B cell (primary cell): Measurements from ENCODE around the gene SYNE1. TPM values are rescaled to one million over a fixed set of nuclear protein-coding genes. Genes with fewer than 3 reads are reported as not detected.

ENCODE experiments used
- ATAC-seq: fragments of 200-7000 bp; cut with Tn5 transposase; one replicate; pipeline ENCODE4 v1.10.0; 2021; ENCODE audit warnings: low read depth, mild to moderate bottlenecking, moderate number of reproducible peaks, moderate library complexity
- CTCF ChIA-PET: fragments of 350-600 bp; sonication (Branson Sonifier 250); formaldehyde crosslinking; loops from one replicate; lab custom pipeline; 2021; ENCODE audit warnings: antibody characterized with exemption, inconsistent platforms; lab: Charles Lee
- POLR2A ChIA-PET: fragments of 350-600 bp; sonication (Branson Sonifier 250); formaldehyde crosslinking; loops from one replicate; lab custom pipeline; 2021; ENCODE audit warnings: antibody characterized with exemption; lab: Charles Lee
- DNase-seq: peaks from one replicate; pipeline ENCODE4 v3.0.0; 2013
- H2AFZ ChIP-seq: 2 replicates; pipeline ENCODE4 v1.6.1; 2012; ENCODE audit warnings: mild to moderate bottlenecking, low read depth, low read length; ENCODE audit not compliant: insufficient read depth, poor library complexity, severe bottlenecking
- H3K27ac ChIP-seq, 2 donors: 1 replicate in 1 of 2; 2 replicates in 1 of 2; pipeline ENCODE4 v1.5.1; 2012 to 2013; ENCODE audit warnings: low read length in 2 of 2, mild to moderate bottlenecking in 2 of 2, moderate library complexity in 1 of 2
- H3K27me3 ChIP-seq, 4 experiments: fragments of 200-600 bp in 1 of 4; sonication (generic) in 1 of 4; replicated peaks in 1 of 4; 1 replicate in 2 of 4; 2 replicates in 2 of 4; pipeline versions ENCODE4 v1.6.1 to v1.7.0; 2013 to 2016; ENCODE audit warnings: low read length in 3 of 4, mild to moderate bottlenecking in 2 of 4, mixed read lengths in 1 of 4, moderate library complexity in 1 of 4; ENCODE audit not compliant: insufficient read depth in 4 of 4, control insufficient read depth in 3 of 4; ENCODE audit errors: control extremely low read depth in 1 of 4
- H3K36me3 ChIP-seq, 2 experiments: replicated peaks in 1 of 2; 1 replicate in 1 of 2; 2 replicates in 1 of 2; pipeline versions ENCODE4 v1.6.1 to v1.7.1; 2013; ENCODE audit warnings: low read length in 1 of 2; ENCODE audit not compliant: insufficient read depth in 2 of 2, control insufficient read depth in 1 of 2; ENCODE audit errors: control extremely low read depth in 1 of 2, extremely low read depth in 1 of 2
- H3K4me1 ChIP-seq, 2 donors: fragments of 200-600 bp in 1 of 2; sonication (generic) in 1 of 2; 1 replicate in 1 of 2; 2 replicates in 1 of 2; pipeline versions ENCODE4 v1.5.1 to v1.6.1; 2013 to 2017; ENCODE audit warnings: low read length in 2 of 2; ENCODE audit not compliant: control insufficient read depth in 2 of 2, insufficient read depth in 2 of 2
- H3K4me2 ChIP-seq: replicated peaks from 2 replicates; pipeline ENCODE3; 2012; ENCODE audit warnings: mild to moderate bottlenecking, low read depth, low read length; ENCODE audit not compliant: poor library complexity, severe bottlenecking
- H3K4me3 ChIP-seq, 5 experiments: fragments of 200-600 bp in 1 of 5; sonication (generic) in 1 of 5; 1 replicate in 3 of 5; 2 replicates in 2 of 5; pipeline versions ENCODE4 v1.5.1 to v1.7.0; 2011 to 2016; ENCODE audit warnings: low read length in 4 of 5, mild to moderate bottlenecking in 4 of 5, low read depth in 2 of 5, control low read depth in 1 of 5, moderate library complexity in 1 of 5; ENCODE audit not compliant: insufficient read depth in 1 of 5; ENCODE audit errors: control extremely low read depth in 1 of 5, extremely low read depth in 1 of 5
- H3K79me2 ChIP-seq: fragments of 200-600 bp; sonication (generic); one replicate; pipeline ENCODE4 v1.6.0; 2016; ENCODE audit warnings: low read length; ENCODE audit not compliant: control insufficient read depth, insufficient read depth
- H3K9ac ChIP-seq: fragments of 200-600 bp; sonication (generic); 2 replicates; pipeline ENCODE4 v1.6.1; 2017; ENCODE audit warnings: mild to moderate bottlenecking, low read length, moderate library complexity
- H3K9me3 ChIP-seq, 3 donors: one replicate each; pipeline versions ENCODE4 v1.6.1 to v1.7.1; 2013; ENCODE audit warnings: low read length in 2 of 3; ENCODE audit not compliant: control insufficient read depth in 2 of 3, insufficient read depth in 1 of 3; ENCODE audit errors: control extremely low read depth in 1 of 3
- H4K20me1 ChIP-seq: 2 replicates; pipeline ENCODE4 v1.6.0; 2012; ENCODE audit warnings: mild to moderate bottlenecking, low read length; ENCODE audit not compliant: insufficient read depth, control insufficient read depth, poor library complexity, severe bottlenecking
- H3K27ac Mint-ChIP-seq: one replicate; pipeline ENCODE4 v1.8.0; 2021; ENCODE audit warnings: mixed read lengths
- H3K27me3 Mint-ChIP-seq: one replicate; pipeline ENCODE4 v1.8.0; 2021; ENCODE audit warnings: mixed read lengths
- H3K4me1 Mint-ChIP-seq: one replicate; pipeline ENCODE4 v1.8.0; 2021; ENCODE audit warnings: mixed read lengths
- H3K4me3 Mint-ChIP-seq: one replicate; pipeline ENCODE4 v1.8.0; 2021; ENCODE audit warnings: mixed read lengths
- H3K9me3 Mint-ChIP-seq: one replicate; pipeline ENCODE4 v1.8.0; 2022; ENCODE audit warnings: mixed read lengths; ENCODE audit not compliant: insufficient read depth
- CTCF ChIP-seq: fragments of 200-600 bp; IDR thresholded peaks from one replicate; pipeline ENCODE4 v1.8.0; 2022; ENCODE audit warnings: antibody characterized with exemption, mild to moderate bottlenecking
- EZH2 ChIP-seq: IDR thresholded peaks from 2 replicates; pipeline ENCODE4 v1.6.1; 2012; ENCODE audit warnings: borderline replicate concordance, low read depth, mild to moderate bottlenecking, moderate library complexity, low read length; ENCODE audit not compliant: insufficient read depth, poor library complexity, severe bottlenecking
- WGBS: methylation state at CpG from one replicate; pipeline ENCODE4 v1.1.5; 2013; ENCODE audit warnings: missing lambda C conversion rate; ENCODE audit not compliant: insufficient coverage; 5-methylcytosine and 5-hydroxymethylcytosine counted together
- intact Hi-C: fragments of 100-400 bp; cut with micrococcal nuclease; formaldehyde crosslinking; loops from one replicate; pipeline ENCODE4 v1.10.0; 2022
- polyA plus RNA-seq: library from polyadenylated mRNA; depleted of rRNA; stranded (reverse); fragments of >200 nt; gene quantifications from 2 replicates; pipeline ENCODE4 v1.2.3, GENCODE V29; 2012
- total RNA-seq, 2 donors: library from RNA; stranded (reverse); fragments of 120-200 nt in 1 of 2; gene quantifications; 1 replicate in 1 of 2; 2 replicates in 1 of 2; pipeline versions ENCODE4 v1.2.3 to v1.2.4, GENCODE V29; 2013 to 2022

SYNE1 gene
- total and polyA plus RNA-seq, 2 donors (not counting 1 experiment from before 2014, with no cell fraction given), result 49.2 to 108 TPM

DNA sequence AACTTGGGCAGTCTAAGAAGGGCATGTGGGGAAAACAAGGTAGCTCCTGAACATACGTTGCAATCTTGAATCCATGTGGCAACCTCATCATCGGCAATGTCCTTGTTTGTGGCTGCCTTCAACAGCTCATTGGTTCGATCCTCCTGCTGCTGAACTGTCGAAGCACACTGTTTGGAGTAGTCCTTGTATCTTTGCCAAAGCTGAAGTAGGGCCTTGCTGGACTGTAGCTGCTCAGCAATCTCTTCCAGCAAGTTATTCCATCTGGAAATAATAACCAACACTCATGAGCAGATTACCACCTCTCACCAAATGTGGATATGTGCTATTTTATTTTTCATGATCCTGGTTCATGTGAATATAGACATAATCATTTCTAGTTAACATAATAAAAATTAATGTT is 416.4 kb downstream of the SYNE1 start:
- Mint-ChIP-seq H3K9me3 (peaks cover 10% of the 10 kb centered on the region), H3K27me3 (no peaks in the 10 kb centered on the region), H3K4me1 (no peaks in the 10 kb centered on the region), H3K27ac (no peak overlapping the region), H3K4me3 (no peak overlapping the region)
- 100% methylated on average over 4 of the region's 4 CpGs for whole genome bisulfite sequencing
- no peaks in the 10 kb centered on the region for H4K20me1 ChIP-seq
- H3K9ac ChIP-seq, result no peak overlapping the region
- H3K4me3 ChIP-seq, result no peak overlapping the region
- H3K27me3 ChIP-seq, result no peaks in the 10 kb centered on the region
- H3K79me2 ChIP-seq, result no peaks in the 10 kb centered on the region
- ATAC-seq, result no peak
- H3K27ac ChIP-seq, result no peak overlapping the region
- H3K36me3 ChIP-seq, result peaks cover 34 to 67% of the 10 kb centered on the region in 2 experiments
- DNase-seq, result no peak
- intact Hi-C loops, result no loop called here
- H3K4me2 ChIP-seq, result no peak overlapping the region
- no peaks in the 10 kb centered on the region for H3K4me1 ChIP-seq
- CTCF ChIA-PET, result interaction anchor here (1.3 kb wide), 1 partner anchor 117 kb away, joined by 3 read pairs; no protein-coding TSS in a partner anchor
- H2AFZ ChIP-seq, result no peak overlapping the region
- peaks cover 5 to 17% (median 15%) of the 10 kb centered on the region in 3 donors for H3K9me3 ChIP-seq
- TF ChIP-seq EZH2, result no peak
- TF ChIP-seq CTCF, result no peak
- POLR2A ChIA-PET, result no interaction called here

GRCh38 chr6:152218887-152219286 is 418.3 kb downstream of the SYNE1 start:
- TF ChIP-seq EZH2 (no peak), CTCF (no peak)
- H3K27ac Mint-ChIP-seq, result no peak overlapping the region
- peaks cover 5 to 17% (median 15%) of the 10 kb centered on the region in 3 donors for H3K9me3 ChIP-seq
- no peaks in the 10 kb centered on the region for H3K27me3 Mint-ChIP-seq
- intact Hi-C loops, result no loop called here
- no peak overlapping the region for H3K4me2 ChIP-seq
- H3K9me3 Mint-ChIP-seq, result peaks cover 10% of the 10 kb centered on the region
- ATAC-seq (no peak), DNase-seq (no peak)
- H3K27ac ChIP-seq, result no peak overlapping the region
- H3K9ac ChIP-seq, result no peak overlapping the region
- H2AFZ ChIP-seq, result no peak overlapping the region
- H3K4me3 ChIP-seq, result no peak overlapping the region
- no peaks in the 10 kb centered on the region for H3K27me3 ChIP-seq
- H3K4me1 ChIP-seq, result no peaks in the 10 kb centered on the region
- no peaks in the 10 kb centered on the region for H3K79me2 ChIP-seq
- H3K36me3 ChIP-seq, result peaks cover 27 to 64% of the 10 kb centered on the region in 2 experiments
- WGBS, result 100% methylated on average over 2 of the region's 3 CpGs
- ChIA-PET POLR2A (no interaction called here), CTCF (no interaction called here)
- H4K20me1 ChIP-seq, result no peaks in the 10 kb centered on the region
- H3K4me3 Mint-ChIP-seq, result no peak overlapping the region
- no peaks in the 10 kb centered on the region for H3K4me1 Mint-ChIP-seq
